WI38 (cell line): ENCODE measurements around the gene CBX4.

Experiments used
- H3K4me3 ChIP-seq: 2 replicates; pipeline ENCODE4 v1.5.1; 2011; ENCODE audit warnings: low read depth, mild to moderate bottlenecking, control low read depth, low read length
- TF ChIP-seq, protein P1 (sequence below): IDR thresholded peaks from 2 replicates; pipeline ENCODE4 v1.5.1; 2012; ENCODE audit warnings: low read depth, mild to moderate bottlenecking, control low read depth, low read length

CBX4 gene

DNA sequence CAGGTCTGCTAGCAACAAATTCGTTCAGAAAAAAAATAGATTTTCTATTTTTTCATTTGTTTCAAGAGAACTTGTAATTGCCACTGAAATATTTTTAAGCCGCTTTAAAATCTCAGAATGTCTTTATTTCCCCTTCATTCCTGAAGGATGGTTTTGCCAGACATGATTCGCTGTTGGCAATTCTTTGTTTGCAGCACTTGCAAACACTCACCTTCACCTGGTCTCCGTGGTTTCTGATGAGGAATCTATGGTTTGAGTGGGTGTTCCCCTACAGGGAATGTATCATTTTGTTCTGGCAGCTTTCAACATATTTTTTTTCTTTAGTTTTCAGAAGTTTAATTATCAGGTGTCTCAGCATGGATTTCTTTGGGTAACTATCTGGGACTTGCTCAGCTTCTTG is 36.3 kb upstream of the CBX4 start:
- TF ChIP-seq, protein P1, sequence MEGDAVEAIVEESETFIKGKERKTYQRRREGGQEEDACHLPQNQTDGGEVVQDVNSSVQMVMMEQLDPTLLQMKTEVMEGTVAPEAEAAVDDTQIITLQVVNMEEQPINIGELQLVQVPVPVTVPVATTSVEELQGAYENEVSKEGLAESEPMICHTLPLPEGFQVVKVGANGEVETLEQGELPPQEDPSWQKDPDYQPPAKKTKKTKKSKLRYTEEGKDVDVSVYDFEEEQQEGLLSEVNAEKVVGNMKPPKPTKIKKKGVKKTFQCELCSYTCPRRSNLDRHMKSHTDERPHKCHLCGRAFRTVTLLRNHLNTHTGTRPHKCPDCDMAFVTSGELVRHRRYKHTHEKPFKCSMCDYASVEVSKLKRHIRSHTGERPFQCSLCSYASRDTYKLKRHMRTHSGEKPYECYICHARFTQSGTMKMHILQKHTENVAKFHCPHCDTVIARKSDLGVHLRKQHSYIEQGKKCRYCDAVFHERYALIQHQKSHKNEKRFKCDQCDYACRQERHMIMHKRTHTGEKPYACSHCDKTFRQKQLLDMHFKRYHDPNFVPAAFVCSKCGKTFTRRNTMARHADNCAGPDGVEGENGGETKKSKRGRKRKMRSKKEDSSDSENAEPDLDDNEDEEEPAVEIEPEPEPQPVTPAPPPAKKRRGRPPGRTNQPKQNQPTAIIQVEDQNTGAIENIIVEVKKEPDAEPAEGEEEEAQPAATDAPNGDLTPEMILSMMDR: no peak
- no peak overlapping the region for H3K4me3 ChIP-seq

DNA sequence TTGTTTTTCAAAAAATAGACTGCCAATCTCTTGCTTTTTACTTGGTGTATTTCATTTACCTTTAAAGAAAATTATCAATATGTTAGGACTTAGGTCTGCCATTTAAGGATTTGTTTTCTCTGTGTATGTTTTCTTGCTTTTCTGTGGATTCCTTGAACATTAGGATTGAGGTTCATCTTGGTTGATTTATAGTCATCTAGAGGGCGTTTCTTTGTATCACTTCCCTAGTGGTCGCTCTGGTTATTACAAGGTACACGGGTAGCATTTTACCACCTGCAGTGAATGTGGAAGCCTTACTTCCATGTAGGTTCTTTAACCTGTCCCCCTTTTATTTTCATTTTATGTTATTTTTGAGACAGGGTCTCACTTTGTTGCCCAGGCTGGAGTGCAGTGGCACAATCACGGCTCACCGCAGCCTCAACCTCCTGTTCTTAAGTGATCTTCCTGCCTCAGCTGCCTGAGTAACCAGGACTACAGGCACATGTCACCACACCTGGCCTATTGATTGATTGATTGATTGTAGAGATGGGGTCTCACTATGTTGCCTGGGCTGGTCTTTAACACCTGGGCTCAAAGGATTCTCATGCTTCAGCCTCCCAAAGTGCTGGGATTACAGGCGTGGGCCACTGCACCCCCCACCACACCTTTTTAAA is 35.2 kb upstream of the CBX4 start:
- TF ChIP-seq, protein P1: peak; percentile 38; the same call in 1 of the 2 replicates
- no peak overlapping the region for H3K4me3 ChIP-seq

DNA sequence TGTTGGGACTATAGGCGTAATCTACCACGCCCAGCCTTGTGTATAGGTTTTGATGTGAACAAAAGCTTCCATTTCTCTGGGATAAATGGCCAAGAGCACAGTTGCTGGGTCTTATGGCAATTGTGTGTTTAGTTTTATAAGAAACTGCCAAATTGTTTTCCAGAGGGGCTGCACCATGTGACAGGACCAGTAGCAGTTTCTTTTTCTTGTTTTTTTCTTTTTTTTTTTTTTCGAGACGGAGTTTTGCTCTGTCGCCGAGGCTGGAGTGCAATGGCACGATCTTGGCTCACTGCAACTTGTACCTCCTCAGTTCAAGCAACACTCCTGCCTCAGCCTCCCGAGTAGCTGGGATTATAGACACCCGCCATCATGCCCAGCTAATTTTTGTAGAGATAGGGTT is 34.3 kb upstream of the CBX4 start:
- TF ChIP-seq, protein P1: no peak
- no peak overlapping the region for H3K4me3 ChIP-seq

DNA sequence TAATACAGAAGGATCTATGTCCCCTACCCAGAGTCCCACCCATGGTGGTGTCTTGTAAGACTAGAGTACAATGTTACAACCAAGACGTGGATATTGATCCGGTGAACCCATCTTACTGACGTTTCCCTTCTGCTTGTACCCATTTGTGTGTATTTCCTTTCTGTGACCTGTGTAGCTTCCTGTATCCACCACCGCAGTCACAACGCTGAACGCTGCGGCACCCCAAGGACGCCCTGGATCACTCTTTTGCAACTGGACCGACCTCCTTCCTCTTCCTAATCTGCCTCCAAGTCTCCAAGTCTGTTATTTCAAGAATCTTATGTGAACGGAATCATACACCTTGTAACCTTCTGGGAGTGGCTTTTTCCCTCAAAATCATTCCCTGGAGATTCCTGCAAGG is 33.5 kb upstream of the CBX4 start:
- TF ChIP-seq, protein P1: no peak
- H3K4me3 ChIP-seq: no peak overlapping the region

DNA sequence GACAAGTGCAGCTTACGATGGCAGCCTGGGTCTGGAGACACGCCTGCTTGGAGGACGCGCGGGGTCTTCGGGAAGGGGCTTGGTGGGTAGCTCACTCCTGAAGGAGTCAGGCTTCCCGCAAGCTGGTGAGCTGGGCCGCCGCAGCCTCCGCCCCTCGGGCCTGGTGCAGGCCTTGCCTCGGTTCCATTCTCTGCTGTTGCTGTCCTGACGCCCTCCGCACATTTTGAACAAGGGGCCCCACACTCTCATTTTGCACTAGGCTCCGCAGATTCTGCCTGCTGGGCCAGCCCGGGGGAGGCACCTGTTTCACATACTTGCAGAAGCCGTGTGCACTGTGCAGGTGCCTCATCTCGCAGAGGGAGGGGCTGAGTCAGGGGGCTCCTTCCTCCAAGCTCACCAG is 31.9 kb upstream of the CBX4 start:
- H3K4me3 ChIP-seq: no peak overlapping the region
- TF ChIP-seq, protein P1: no peak

DNA sequence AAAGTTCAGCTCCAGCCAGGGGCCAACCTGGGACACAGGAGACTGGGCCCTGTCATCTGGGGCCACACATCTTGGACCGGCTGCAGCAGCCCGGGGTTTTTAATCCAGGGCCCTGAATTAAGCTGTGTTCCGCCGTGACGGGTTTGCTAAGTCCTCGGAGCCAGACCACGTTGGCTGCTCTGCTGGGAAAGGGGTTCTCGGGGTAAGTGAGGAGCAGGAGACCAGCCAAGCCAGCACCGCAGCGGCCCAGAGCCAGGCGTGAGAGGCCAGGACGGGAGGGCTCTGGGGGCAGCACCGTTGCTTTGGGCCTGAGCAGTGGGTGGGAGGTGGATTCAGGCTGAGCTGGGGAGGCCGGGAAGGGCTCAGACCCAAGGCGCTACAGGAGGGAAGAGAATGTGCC is 31.3 kb upstream of the CBX4 start:
- no peak overlapping the region for H3K4me3 ChIP-seq
- TF ChIP-seq, protein P1: no peak

DNA sequence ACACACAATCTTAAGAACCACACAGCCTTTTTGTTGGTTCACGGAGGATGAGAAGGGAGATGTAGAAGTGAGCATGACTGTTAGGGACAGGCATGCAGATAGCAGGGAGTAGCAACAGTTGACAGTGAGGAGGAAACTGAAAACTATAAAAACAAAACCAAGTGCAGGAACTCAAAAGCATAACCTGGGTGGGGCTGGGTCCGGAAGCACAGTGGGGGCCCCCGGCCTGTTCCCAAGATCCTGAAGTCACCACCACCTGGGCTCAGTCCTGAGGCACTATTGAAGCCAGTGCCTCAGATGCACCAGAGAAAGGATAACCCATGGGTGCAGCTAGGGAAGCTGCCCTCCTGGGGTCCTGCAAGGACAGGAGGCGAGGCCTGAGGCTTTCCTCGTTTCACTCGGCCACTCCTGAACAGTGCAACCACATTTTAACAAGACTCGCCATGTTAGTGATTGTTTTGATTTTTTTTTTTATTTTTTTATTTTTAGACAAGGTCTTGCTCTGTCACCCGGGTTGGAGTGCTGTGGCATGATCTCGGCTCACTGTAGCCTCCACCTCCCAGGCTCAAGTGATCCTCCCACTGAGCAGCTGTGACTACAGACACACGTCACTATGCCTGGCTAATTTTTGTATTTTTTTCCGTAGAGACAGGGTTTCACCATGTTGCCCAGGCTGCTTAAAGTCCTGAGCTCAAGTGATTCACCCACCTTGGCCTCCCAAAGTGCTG is 27.7 kb upstream of the CBX4 start:
- no peak overlapping the region for H3K4me3 ChIP-seq
- TF ChIP-seq, protein P1: no peak
